Testis (tissue), 2 donors: ENCODE data around the gene DYNC1I1.

Experiments used
- CTCF ChIP-seq, 3 experiments: fragments of 450-650 bp in 2 of 3; fragments of 200-600 bp in 1 of 3; sonication (generic) in 1 of 3; IDR thresholded peaks; one replicate each; pipeline ENCODE4 v1.5.1; 2016 to 2019; ENCODE audit warnings: antibody characterized with exemption in 3 of 3, mild to moderate bottlenecking in 2 of 3, moderate library complexity in 1 of 3
- POLR2A ChIP-seq: fragments of 450-650 bp; IDR thresholded peaks from one replicate; pipeline ENCODE4 v1.6.1; 2017; ENCODE audit warnings: antibody characterized with exemption, mild to moderate bottlenecking, moderate library complexity

DNA sequence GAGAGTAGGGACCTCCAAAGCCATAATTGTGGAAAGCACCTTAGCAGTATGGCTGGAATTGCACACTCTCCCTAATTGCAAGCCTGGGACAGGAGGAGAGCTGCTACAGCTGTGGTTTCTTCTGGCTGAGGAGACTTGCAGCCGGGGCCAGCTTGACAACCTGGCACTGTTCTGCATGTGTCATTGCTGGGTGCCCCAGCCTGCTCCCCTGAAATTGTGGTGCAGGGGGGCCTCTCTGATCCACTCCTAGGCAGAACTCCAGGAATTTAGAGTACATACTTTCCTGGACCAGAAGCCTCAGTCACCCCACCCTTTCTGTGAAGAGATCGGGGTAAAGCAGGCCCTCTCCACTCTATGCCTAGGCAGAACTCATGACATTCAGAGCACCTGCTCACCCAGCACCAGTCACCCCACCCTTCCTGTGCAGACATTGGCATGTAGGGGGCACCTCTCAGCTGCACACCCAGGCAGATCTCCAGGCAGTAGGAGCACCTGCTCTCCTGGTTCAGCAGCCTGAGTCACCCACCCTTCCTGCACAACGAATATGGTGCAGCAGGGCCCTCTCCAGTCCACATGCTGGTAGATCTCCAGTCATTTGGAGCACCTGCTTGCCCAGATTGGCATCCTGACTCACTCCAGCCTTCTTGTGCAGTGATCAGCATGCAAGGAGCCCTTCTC, 34.4 kb upstream of the DYNC1I1 start:
- TF ChIP-seq POLR2A (no peak), CTCF (IDR thresholded peaks at IDR 0.05) (no peak)
